GM19238 (cell line): ENCODE results near the gene BRD9.
"Not testable (repeated sequence)": the region's sequence is repeated elsewhere in the genome, so short reads cannot be mapped to it uniquely, and the experiment has no call there.

Experiments
- DNase-seq: peaks from one replicate; pipeline ENCODE4 v3.0.0; 2011; ENCODE audit warnings: low spot score; ENCODE audit not compliant: insufficient read length

BRD9 gene

DNA sequence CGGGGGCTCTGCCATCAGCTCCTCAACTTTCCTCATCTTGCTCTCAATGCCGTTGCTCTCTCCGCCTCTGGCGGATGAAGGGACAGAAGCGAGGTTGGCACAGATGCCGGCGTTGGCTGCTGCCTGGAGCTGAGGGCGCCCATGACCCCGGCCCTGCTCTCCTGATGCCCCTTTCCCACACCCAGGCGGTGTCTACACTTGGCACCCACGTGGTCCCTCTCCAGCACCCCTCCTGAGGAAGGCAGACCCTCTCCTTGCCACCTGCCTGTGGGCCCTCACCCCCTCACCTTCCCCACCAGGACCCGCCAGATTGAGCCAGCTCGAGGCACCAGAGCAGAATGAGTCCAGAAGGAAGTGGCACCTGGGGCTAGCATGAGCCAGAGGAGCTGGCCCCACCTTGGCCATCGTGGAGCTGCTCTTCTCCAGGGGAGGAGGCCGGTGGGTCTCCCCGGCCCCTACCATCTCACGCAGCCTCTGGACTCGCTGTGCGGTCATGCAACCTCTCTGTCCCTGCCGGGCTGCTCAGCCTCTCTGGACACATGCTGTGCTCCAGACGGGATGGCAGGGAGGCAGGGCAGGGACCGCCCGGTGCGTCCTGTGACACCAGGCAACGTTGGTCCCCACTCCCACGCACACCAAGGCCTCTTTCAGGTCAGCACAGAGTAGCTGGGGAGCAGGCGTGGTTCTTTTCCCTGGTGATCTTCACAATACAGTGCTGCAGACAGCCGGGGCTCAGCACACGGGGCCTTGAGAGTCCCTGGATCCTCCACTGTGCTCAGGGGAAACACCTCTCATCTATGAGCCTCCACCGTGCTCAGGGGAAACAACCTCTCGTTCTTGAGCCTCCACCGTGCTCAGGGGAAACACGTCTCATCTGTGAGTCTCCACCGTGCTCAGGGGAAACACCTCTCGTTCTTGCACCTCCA lies 46.7 kb downstream of the BRD9 start:
- not testable (repeated sequence) for DNase-seq

DNA sequence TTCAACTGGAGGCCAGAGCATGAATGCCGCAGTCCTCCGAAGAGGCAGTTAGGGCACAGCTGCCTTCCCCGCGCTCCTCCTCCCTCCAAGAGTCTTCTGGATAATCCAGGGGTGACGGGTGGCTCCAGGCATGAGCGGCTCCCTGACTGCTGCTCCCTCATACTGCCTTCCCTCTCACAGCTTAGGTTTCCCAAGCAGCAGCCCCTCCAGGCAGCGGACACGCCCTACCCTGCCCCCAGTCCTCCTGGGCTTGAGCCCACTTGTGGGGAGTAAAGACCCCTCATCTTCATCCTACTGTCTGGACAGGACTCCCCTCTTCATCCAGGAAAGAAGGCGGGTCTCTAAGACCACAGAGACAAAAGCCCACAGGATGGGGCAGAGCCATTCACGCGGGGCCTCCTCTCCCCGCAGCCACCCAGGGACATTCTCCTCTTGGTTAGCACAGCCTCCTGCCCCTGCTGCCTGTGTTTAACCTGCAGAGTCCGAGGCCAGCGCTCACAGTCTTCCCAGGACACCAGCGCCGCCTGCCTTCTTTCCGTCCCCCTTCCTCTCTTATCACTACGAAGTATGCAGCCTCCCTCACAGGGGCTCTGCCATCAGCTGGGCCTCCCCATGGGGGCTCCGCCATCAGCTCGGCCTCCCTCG lies 47.4 kb downstream of the BRD9 start:
- DNase-seq, result not testable (repeated sequence)

DNA sequence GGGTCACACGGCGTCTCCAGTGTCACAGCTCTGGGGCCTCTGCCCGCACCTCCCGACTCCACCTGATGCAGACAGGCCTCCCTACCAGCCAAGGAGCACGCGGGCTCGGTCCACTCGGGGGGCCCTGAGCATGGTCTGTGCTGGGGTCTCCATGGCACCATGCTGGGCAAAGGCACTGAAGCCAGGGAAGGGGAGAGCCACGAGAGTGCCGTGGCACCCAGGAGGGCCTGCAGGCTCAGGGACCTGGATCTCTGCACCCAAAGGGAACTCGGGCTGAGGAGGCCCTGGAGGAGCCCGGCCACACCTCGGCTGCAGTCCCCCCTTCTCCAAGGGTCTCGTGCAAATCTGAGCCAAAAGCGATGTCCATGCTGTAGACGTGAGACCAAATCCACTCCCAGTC lies 48.2 kb downstream of the BRD9 start:
- DNase-seq, result not testable (repeated sequence)

DNA sequence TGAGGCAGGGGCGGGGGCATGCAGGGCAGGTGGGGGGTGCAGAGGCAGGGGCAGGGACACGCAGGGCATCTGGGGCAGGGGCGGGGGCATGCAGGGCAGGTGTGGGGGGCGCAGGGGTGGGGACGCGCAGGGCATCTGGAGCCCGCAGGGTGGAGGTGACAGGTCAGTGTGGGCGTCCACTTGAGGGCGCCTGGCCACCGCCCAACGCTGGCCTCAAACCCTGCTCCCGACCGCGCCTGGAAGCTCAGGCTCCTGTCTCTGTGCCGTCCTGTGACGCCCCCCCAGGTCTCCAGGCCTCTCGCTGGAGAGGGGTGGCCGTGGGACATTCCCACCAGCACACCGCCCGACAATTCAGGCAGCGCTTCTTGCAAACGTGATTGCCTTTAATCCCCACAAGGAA lies 48.7 kb downstream of the BRD9 start:
- DNase-seq, result not testable (repeated sequence)

DNA sequence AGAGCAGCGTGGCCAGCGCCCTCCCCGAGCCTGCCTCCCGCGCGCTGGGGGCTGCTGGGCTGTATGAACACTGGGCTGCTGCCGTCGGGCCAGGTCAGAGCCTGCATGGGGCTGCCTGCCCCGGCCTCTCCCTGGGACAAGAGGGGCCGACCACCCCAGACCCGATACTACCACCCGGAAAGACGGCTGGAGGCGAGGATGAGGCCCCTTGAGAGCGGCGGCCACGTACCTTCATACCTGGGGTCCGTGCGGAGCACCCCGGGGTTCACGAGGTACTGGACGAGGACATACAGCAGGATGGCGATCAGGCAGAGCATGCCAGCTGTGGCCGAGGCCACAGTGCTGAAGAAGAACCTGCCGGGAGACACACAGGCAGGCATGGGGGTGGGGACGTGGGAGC lies 49.2 kb downstream of the BRD9 start:
- DNase-seq, result not testable (repeated sequence)

DNA sequence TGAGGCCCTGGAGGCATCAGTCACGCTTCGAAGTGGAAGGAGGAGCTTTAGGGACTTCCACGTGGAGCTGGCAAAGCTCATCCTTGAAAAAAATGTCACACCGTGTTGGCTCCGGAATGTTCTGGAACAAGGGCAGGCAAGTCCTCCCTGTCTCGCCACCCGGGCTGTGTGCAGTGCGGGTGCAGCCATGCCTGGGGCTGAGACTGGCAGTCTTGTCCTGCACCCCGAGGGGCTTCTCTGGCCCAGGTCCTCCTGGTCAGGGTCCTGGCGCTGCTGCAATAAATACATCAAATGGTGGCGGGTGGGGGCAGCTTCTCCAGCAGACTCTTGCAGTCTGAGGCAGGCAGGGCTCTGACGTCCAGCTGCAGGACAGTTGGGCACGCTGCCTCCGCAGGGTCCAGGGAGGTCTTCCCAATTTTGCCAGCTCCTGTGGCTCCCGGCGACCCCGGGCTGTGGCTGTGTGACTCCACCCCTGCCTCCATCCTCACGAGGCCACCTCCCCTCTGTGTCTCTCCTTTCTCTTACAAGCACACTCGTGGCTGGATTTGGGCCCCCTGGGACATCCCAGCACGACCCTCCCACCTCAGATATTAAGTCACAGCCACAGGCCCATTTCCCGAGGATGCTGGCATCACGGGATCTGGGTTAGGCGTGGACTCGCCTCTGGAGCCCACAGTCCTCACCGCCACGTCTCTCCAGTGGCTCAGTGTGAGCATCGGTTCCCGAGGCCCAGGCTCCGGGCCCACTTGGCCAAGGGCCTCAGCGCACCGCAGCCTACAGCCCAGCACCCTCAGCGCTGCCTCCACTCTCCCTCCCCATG lies 50.0 kb downstream of the BRD9 start:
- DNase-seq, result not testable (repeated sequence)

DNA sequence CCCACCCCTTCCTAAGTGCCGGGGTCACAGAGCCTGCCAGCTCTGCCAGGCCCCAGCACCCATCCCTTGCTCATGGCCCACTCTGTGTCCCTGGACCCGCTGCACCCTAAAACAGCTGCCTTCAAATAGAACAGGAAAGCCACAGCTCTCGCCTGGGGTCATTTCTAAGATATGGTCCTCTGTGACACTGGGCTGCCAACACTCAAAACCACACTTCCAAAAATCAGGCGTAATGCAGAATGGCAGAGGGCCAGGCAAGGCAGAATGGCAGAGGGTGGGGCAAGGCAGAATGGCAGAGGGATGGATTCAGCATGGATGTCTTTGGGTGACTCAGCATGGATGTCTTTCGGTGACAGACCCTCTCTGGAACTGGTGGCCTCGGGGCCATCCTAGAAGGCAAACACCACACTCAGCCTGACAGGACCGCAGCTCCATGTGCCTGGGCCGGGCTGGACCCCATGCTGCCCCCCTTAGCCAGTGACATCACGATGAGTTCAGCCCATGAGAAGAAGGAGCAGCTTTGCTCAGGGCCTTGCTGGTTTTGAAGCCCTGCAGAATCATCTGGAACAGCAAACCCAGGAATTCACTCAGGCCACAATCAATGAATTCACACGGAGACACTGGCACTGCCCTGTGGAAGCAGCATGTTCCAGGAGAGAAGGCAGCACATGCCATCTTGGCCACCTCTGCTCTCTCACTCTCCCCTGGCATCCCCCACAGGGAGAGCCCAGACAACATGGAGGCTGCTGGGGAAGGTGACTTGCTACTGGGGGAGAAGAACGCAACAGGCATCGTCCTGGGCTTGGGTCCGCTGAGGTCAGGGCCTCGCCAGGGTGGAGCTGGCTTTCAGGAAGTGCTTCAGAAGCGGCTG lies 50.8 kb downstream of the BRD9 start:
- DNase-seq, result not testable (repeated sequence)

DNA sequence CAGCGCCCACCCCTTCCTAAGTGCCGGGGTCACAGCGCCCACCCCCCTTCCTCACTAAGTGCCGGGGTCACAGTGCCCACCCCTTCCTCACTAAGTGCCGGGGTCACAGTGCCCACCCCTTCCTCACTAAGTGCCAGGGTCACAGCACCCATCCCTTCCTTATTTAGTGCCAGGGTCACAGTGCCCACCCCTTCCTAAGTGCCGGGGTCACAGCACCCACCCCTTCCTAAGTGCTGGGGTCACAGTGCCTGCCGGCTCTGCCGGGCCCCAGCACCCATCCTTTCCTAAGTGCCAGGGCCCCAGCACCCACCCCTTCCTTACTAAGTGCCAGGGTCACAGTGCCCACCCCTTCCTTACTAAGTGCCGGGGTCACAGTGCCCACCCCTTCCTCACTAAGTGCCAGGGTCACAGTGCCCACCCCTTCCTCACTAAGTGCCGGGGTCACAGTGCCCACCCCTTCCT lies 51.6 kb downstream of the BRD9 start:
- not testable (repeated sequence) for DNase-seq

DNA sequence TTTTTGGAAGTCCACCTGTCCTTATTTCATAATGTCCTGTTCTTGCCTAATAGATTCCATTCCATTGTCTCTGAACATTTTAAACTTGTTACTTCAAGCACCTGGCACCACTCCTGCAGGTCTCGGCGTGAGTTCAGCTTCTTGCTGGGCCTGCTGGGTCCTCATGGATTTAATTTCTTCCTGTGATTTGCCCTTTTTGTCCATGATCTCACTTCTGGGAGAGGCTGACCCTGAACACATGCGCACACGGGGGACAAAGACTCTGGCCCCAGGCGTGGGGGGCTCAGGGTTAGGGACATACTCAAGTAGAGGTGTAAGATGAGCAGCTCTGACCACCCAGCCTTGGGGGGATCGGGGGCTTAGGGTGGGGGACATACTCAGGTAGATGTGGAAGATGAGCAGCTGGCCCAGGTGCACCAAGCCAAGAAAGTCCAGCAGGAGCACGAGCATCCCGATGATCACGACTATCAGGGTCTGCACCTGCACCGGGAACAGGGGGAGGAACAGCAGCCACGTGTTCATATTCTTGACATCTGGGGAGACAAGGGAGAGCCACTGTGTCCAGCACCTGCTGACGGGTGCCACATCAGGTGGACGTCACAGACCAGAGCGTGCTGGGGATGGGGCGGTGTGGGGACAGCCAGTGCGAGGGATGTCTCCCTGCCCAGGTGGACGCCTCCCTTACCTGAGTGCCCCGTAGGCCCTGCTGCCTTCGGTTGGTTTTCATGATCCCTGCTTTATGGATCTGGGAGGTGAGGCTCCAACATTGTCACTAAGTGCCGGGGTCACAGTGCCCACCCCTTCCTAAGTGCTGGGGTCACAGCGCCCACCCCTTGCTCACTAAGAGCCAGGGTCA lies 52.3 kb downstream of the BRD9 start:
- DNase-seq, result not testable (repeated sequence)

DNA sequence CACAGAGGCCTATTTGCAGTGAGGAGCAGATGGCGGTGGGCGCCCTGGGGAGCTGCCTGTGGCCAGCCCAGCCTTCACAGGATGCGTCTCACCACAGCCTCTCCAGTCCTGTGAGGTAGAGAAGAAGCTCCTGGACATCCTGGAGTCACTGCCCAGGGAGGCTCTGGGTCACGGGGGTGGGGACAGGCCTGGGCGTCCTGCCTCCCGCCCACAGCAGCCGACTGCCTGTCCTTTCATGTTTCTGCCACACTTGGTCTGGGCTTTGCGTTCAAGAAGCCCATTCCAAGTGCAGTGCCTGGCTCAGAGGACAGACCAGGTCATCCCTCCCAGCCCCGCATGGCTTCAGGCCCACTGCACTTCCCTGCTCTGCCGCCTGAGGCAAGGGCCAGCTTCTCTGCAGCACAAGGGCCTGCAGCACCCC lies 54.2 kb downstream of the BRD9 start:
- not testable (repeated sequence) for DNase-seq

DNA sequence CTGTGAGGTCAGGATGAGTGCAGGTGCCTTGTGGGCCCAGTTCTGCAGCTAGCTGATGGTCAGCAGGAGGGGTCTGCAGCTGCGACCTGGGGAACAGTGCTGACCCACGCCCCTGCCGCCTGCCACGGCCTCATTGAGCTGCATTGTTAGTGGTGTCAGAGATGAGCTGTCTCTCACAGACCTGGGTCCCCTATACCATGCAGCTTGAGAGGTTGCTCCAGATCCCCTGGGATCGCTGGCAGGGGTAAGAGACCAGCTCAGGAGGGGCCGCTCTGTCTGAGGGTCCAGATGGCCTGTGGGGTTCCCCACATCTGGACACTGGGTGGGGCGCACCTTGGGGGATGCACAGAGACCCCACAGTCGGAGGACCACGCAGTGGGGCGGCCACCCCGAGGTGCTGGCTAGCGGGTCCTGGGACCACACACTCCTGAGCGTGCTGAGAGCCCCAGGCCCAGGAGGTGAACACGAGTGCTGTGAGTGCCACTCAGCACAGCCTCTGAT lies 54.9 kb downstream of the BRD9 start:
- not testable (repeated sequence) for DNase-seq

DNA sequence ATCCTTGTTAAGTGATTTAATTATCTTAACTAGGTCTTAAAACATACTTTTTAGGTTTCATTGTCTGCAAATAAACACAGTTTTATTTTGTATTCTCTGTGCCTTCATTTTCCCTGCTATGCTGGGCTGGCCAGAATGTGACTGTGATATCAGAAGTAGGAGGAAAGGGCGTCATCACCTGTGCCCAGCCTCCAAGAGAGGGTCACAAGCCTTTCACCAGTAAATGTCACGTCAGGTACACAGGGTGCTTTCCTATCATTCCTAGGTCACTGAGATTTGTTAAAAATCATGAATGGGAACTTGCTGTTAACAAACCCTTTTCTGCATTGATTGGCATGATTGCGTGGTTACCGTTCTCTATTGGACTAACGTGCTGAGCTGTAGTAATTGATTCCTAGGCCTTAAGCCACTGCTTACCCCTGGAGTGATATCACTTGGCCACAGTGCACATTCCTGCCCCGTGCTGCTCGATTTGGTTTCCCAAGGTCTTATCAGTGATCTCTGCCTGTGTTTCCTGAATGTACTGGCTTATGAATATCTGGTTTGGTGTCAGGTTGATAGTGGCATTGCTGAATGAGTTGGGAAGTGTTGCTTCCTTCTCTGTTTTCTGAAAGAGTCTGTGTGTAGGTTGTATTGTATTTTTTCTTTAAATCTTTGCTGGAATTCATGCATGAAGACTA lies 56.5 kb downstream of the BRD9 start:
- DNase-seq, result not testable (repeated sequence)

DNA sequence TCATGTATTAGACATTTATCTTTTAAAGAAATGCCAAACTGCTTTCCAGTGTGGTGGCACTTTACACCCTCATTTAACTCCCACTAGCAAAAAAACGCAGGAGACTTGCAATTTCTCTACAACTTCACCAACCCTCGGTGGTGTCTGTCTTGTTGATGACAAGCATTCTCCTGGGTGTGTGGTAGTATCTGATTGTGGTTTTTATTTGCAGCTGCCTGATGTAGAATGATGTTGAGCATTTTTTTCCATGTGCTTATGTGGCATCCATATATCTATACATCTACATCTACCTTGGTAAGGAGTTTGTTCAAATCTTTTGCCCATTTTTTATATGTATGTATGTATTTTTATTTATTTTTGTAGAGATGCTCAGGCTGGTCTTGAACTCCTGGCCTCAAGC lies 58.6 kb downstream of the BRD9 start:
- not testable (repeated sequence) for DNase-seq

DNA sequence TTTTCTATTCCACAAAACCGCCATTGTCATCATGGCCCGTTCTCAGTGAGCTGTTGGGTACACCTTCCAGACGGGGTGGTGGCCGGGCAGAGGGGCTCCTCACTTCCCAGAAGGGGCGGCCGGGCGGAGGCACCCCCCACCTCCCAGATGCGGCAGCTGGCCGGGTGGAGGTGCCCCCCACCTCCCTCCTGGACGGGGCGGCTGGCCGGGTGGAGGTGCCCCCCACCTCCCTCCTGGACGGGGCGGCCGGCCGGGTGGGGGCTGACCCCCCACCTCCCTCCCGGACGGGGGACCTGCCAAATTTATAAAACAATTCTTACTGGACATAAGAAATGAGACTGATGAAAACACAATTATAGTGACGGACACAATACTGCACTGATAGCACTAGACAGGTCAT lies 64.4 kb downstream of the BRD9 start:
- not testable (repeated sequence) for DNase-seq

DNA sequence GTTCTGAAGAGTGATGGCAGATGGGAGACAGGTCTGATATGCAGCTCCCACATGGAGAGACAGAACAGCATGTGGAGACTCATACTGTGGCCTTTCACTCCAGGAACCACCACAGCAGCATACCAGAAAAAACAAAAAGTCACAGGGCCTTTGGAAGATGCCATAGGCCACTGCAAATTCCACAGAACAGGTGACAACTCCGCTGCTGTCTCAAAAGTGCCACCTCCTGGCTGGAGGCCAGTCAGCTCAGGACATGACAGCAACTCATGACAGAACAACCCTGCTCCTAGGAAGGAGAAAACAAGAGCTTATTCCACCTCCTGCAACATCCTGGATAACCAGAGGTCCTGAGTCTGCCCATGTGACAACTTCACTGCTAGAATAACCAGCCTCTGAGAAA lies 67.1 kb downstream of the BRD9 start:
- not testable (repeated sequence) for DNase-seq

DNA sequence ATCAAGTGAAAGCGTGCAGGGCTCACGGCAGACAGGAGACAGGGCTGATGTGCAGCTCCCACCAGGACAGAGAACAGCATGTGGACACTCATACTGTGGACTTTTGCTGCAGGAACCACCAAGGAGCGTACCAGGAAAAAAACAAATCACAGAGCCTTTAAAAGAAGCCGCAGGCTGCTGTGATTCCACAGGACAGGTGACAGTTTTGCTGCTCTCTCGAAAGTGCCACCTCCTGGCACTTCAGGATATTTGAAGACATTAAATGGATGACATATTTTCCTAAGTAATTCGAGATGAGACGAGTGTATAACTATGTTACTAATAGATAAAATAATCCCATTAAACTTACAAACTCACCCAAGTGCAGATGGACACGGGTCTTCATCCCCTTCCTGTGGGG lies 71.1 kb downstream of the BRD9 start:
- DNase-seq, result no peak

DNA sequence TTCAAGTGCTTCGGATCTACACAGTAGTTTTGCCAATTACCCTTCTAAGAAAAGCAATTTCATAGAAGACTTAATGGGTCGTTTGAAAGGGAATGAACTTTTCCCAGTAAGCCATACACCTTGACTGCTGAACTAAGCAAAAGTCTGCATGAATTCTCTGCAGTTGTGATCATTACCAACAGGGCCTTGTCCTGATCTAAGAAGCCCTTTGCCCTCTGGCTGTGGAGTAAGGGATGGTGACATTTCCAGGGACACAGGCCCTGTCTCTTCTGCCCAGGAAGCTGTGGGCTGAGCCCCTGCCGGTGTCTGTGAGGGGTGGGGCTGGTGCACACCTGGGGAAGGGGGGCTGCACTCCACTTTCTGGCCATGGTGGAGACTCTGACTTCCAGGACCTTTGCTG lies 72.4 kb downstream of the BRD9 start:
- DNase-seq, result no peak

DNA sequence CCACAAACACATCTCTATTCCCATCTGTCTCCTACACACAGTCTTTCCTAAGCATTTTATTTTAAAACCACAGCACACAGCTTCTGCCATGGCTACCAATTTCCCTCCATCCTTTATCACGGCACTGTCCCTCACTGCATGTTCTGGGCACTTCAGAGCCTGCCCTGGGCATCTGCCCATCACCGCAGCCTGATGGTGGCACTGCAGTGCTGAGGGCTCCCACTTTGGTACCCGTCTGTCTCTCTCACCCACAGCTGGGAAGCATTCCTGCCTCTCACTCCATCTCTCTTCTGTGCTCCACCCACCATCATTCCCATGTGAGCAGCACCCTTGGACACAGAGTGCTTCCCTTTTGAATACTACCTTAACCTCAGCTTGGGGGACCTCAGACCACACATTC lies 73.5 kb downstream of the BRD9 start:
- no peak for DNase-seq

DNA sequence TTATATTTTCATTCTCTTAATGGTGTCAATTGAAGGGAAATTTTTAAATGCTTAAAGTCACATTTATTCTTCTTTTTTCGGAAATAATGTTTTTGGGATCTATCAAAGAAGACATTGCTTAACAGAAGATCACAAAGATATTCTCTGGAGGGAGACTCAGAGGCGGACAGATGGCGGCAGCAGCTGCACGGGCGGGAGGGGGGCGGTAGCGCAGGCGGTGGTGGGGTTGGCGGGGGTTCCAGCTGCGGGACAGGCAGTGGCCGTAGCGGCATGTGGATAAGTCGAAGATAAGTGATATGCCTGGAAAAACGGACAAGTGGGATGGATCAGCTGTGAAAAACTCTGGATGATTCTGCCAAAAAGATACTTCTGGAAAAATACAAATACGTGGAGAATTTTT lies 76.4 kb downstream of the BRD9 start:
- DNase-seq, result no peak
